ENCODE data around the gene ADARB1.

- TF ChIP-seq CTCF (IDR thresholded peaks at IDR 0.05) (no peak), POLR2A (IDR thresholded peaks at IDR 0.05) (no peak), EP300 (IDR thresholded peaks at IDR 0.05) (no peak)
These were observed 3.1 kb upstream of the ADARB1 start for GRCh38 chr21:45071078-45071873.

All from ovary (tissue), 3 donors.